ENCODE results near the gene RGP1. TPM values are rescaled to one million over a fixed set of nuclear protein-coding genes. Genes with fewer than 3 reads are reported as not detected.

Gene RGP1
- total RNA-seq, 4 donors from 2014 or later = 12.7 to 19.2 (median 17.5) TPM

DNA sequence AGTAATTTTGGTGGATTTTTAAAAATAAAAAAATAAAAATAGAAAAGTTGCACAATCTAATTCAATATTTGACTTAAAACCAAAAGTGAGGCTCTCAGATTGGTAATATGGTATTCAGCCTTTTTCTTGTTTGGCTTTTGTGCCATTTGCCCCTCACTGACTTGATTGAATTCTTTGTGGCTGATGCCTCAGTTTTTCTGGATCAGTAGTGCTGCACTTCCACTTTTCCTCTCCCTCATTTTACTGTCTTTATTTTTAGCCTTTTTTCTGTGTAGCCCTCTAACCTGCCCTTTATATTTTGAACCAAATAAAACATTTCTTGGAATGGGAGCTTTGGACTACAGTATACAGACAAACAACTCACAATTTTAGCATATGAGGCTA, 8.8 kb downstream of the RGP1 start:
- ATAC-seq (ENCODE audit: low FRiP score) (no peak), DNase-seq (ENCODE audit: low spot score) (no peak)
- TF ChIP-seq, protein P1, sequence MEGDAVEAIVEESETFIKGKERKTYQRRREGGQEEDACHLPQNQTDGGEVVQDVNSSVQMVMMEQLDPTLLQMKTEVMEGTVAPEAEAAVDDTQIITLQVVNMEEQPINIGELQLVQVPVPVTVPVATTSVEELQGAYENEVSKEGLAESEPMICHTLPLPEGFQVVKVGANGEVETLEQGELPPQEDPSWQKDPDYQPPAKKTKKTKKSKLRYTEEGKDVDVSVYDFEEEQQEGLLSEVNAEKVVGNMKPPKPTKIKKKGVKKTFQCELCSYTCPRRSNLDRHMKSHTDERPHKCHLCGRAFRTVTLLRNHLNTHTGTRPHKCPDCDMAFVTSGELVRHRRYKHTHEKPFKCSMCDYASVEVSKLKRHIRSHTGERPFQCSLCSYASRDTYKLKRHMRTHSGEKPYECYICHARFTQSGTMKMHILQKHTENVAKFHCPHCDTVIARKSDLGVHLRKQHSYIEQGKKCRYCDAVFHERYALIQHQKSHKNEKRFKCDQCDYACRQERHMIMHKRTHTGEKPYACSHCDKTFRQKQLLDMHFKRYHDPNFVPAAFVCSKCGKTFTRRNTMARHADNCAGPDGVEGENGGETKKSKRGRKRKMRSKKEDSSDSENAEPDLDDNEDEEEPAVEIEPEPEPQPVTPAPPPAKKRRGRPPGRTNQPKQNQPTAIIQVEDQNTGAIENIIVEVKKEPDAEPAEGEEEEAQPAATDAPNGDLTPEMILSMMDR (IDR thresholded peaks at IDR 0.05) = no peak

DNA sequence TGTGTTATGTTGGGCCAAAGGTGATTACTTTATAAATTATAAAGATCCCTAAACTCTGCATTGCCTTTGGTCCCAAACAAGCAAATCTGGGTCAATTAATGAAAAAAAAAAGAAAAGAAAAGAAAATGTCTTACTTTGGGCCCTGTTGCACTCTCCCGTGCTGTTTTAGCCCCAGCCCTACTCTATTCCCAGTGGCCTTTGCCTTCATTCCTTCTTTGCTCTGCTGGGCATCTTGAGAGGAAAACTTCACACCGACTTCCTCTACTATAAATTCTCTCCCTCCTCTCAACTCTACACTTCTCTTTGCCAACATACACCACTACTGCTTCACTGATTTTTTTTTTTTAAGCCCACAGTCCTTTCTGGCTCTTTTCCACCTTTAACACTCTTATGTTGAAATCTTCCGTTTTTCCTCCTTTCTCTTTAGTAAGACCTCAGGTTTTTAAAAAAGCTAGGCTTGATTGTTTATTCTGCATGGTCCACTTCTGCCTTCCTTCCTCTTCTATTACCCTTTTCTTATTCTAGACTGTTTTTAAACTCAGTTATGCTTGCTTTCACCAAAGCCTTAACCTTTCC, 9.5 kb downstream of the RGP1 start:
- TF ChIP-seq, protein P1 (IDR thresholded peaks at IDR 0.05) = no peak
- DNase-seq (ENCODE audit: low spot score) (no peak), ATAC-seq (ENCODE audit: low FRiP score) (no peak)

DNA sequence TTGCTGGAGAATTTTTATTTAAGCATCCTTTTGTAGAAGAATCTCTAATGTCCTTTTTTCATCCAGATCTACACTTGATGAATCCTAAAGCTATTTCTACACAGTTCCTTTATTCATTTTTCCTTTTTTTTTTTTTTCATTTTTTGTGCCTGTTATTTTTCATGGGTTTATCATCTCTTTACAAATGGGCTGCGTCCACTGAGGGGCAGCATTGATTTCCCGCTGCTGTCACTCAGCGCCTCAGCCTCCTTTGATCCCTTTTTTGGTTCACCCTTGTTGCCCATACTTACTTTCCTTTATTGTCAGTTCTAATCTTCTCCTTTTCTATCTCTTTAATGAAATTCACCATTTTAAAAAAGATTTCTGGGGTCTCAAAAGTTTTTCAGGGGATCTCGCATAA, 10.7 kb downstream of the RGP1 start:
- ATAC-seq (ENCODE audit: low FRiP score) = no peak
- TF ChIP-seq, protein P1 (IDR thresholded peaks at IDR 0.05) = no peak

DNA sequence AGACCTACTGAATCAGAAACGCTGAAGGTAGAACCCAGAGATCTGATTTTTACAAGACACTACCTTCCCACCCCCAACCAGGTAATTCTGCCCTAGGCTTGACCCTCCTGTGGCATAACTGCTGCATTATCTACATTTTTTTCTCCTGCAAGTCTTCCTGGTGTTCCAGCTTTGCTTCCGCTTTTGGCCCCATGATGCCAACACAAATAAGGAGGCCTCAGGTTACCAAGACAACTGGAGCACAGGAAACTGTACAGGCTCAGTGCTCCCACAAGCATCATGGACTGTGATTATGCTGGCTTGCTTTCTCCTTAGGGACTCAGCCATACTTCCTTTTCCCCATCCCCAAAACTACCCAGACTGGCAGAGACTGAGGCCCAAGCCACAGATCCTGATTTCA, 11.6 kb downstream of the RGP1 start:
- ATAC-seq (ENCODE audit: low FRiP score) = no peak
- TF ChIP-seq, protein P1 (IDR thresholded peaks at IDR 0.05) = no peak
- DNase-seq (ENCODE audit: low spot score) = no peak

More for the DNA sequence above, 10.7 kb downstream of the RGP1 start:
- DNase-seq (ENCODE audit: low spot score) = no peak

DNA sequence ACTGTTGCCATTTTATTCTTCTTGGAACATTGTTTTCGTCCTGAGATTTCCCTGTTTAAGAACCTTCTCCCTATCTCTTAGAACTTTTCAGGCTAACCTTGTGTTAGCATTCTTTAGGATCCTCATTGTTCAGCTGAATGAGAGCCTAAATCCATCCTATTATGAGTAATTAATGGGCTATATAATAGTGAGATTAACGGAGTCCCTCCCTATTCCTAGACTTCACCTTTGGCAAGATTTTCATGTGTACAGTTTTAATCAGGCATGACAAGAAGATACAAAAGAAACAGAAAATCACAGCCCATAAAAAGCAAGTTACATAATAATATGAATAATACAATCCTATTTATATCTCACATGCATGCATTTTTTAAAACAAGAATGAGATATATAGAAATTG, 14.1 kb downstream of the RGP1 start:
- DNase-seq (ENCODE audit: low spot score) = no peak
- ATAC-seq (ENCODE audit: low FRiP score) = no peak
- TF ChIP-seq, protein P1 (IDR thresholded peaks at IDR 0.05) = no peak

DNA sequence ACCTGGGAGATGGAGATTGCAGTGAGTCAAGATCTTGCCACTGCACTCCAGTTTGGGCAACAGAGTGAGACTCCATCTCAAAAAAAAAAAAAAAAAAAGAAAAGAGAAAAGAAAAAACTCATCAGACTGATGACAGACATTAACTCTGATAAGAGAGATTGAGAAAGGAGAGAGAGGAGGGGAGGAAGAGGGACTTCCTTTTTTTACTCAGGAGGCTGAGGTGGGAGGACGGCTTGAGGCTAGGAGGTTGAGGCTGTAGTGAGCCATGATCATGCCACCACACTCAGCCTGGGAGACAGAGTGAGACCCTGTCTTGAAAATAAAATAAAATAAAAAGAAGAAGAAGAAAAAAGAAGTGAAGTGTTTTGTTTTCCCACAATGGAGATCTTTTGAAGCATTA, 14.7 kb downstream of the RGP1 start:
- ATAC-seq (ENCODE audit: low FRiP score) (no peak), DNase-seq (ENCODE audit: low spot score) (no peak)
- TF ChIP-seq, protein P1 (IDR thresholded peaks at IDR 0.05) = no peak

DNA sequence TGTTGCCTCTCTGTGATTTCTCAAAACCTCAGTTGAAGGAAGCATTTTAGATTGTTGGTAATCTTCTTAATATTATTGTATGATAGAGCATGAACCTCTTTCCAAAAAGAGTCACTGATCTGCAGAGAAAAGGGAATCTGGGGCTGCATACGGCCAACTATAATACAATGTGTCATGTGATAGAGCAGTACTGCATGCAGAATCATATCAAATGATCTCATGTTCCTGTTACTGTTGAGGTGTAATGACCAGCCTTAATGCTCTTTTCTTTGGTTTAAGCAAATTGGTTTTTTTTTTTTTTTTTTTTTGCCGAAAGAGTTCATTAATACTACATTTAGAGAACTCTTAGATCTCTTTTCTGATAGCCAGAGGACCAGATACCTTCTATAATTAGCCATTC, 17.9 kb downstream of the RGP1 start:
- DNase-seq (ENCODE audit: low spot score) (no peak), ATAC-seq (ENCODE audit: low FRiP score) (no peak)
- TF ChIP-seq, protein P1 (IDR thresholded peaks at IDR 0.05) = no peak
